HepG2 (cell line): ENCODE measurements around the gene PCDH17. TPM values are rescaled to one million over a fixed set of nuclear protein-coding genes. Genes with fewer than 3 reads are reported as not detected.

Experiments
- ATAC-seq: fragments of 200-7000 bp; cut with Tn5 transposase; 3 replicates; pipeline ENCODE4 v1.9.1; 2020; ENCODE audit warnings: mild to moderate bottlenecking, moderate library complexity
- BruUV-seq: library from RNA; stranded (reverse); fragments of 400-500 nt; replicated peaks from 2 replicates; lab custom pipeline; 2021; lab: Mats Ljungman, UMichigan
- CTCF ChIA-PET: fragments of 300-600 bp; formaldehyde crosslinking; extraction: SDS; loops from one replicate; lab custom pipeline; 2021; ENCODE audit warnings: low total read pairs, inconsistent platforms, low intra/inter-chr PET ratio; lab: Yijun Ruan, JAX
- POLR2A ChIA-PET: fragments of 350-600 bp; sonication (Branson Sonifier 250); formaldehyde crosslinking; loops from one replicate; lab custom pipeline; 2020; ENCODE audit warnings: antibody characterized with exemption, inconsistent platforms; lab: Yijun Ruan, JAX
- DNase-seq: peaks from one replicate; pipeline ENCODE4 v3.0.0-alpha.2; 2015; ENCODE audit warnings: low spot score
- FAIRE-seq: peaks from 3 replicates; lab custom pipeline; 2011; peaks lifted over from hg19 to GRCh38; lab: Jason Lieb, UNC
- H2AFZ ChIP-seq: one replicate; pipeline ENCODE4 v1.6.1; 2011; ENCODE audit warnings: low read length, inconsistent platforms
- H3K27ac ChIP-seq: fragments of 300-600 bp; 3 replicates; pipeline ENCODE4 v1.8.0; 2011; ENCODE audit warnings: mixed run types, mild to moderate bottlenecking, mixed read lengths, low read length, inconsistent platforms; ENCODE audit not compliant: insufficient read depth; ENCODE audit errors: extremely low read length
- H3K27me3 ChIP-seq, 2 experiments: fragments of 200-600 bp in 1 of 2; 2 replicates in 1 of 2; 3 replicates in 1 of 2; pipeline versions ENCODE4 v1.6.0 to v1.8.0; 2011; ENCODE audit warnings: low read length in 2 of 2, mild to moderate bottlenecking in 2 of 2, moderate library complexity in 2 of 2, inconsistent platforms in 1 of 2; ENCODE audit not compliant: insufficient read depth in 2 of 2, control insufficient read depth in 1 of 2
- H3K36me3 ChIP-seq, 2 experiments: fragments of 200-600 bp in 1 of 2; replicated peaks in 1 of 2; 2 replicates in 1 of 2; 3 replicates in 1 of 2; pipeline versions ENCODE4 v1.5.1 to v1.8.0; 2011; ENCODE audit warnings: low read length in 2 of 2, inconsistent platforms in 1 of 2; ENCODE audit not compliant: insufficient read depth in 2 of 2, control insufficient read depth in 1 of 2
- H3K4me1 ChIP-seq: 2 replicates; pipeline ENCODE4 v1.5.1; 2012; ENCODE audit warnings: low read length, inconsistent platforms; ENCODE audit not compliant: insufficient read depth
- H3K4me2 ChIP-seq: 2 replicates; pipeline ENCODE4 v1.6.0; 2011; ENCODE audit warnings: low read depth, low read length, inconsistent platforms
- H3K4me3 ChIP-seq, 3 experiments: fragments of 200-600 bp in 1 of 3; sonication (generic), shearing (Covaris generic) in 1 of 3; replicated peaks in 1 of 3; 2 replicates each; pipeline ENCODE4 v1.5.1; 2011 to 2016; ENCODE audit warnings: low read length in 3 of 3, inconsistent platforms in 2 of 3, low read depth in 2 of 3, mild to moderate bottlenecking in 2 of 3, control low read depth in 1 of 3, mixed read lengths in 1 of 3; ENCODE audit not compliant: insufficient read depth in 1 of 3
- H3K79me2 ChIP-seq: one replicate; pipeline ENCODE4 v1.6.1; 2011; ENCODE audit warnings: low read length, inconsistent platforms; ENCODE audit not compliant: insufficient read depth
- H3K9ac ChIP-seq: 2 replicates; pipeline ENCODE4 v1.6.0; 2011; ENCODE audit warnings: mild to moderate bottlenecking, low read depth, low read length, inconsistent platforms; ENCODE audit not compliant: insufficient read depth
- H3K9me3 ChIP-seq: 2 replicates; pipeline ENCODE4 v1.5.1; 2012; ENCODE audit warnings: mild to moderate bottlenecking, low read length
- H4K20me1 ChIP-seq: 2 replicates; pipeline ENCODE4 v1.6.0; 2011; ENCODE audit warnings: inconsistent platforms, mild to moderate bottlenecking, low read length, moderate library complexity; ENCODE audit not compliant: insufficient read depth
- FOXA1 ChIP-seq, 2 experiments: fragments of 450-650 bp in 1 of 2; sonication (generic) in 1 of 2; formaldehyde crosslinking in 1 of 2; IDR thresholded peaks; 2 replicates each; pipeline versions ENCODE4 v1.4.0 to v1.6.1; 2016 to 2020; ENCODE audit warnings: missing genetic modification reagents in 1 of 2
- HNF4A ChIP-seq: sonication (generic); formaldehyde crosslinking; IDR thresholded peaks from 2 replicates; pipeline ENCODE4 v1.4.0; 2020; ENCODE audit warnings: missing genetic modification reagents
- KLF16 ChIP-seq, 2 experiments: sonication (generic) in 1 of 2; formaldehyde crosslinking in 1 of 2; IDR thresholded peaks; 2 replicates each; pipeline versions ENCODE4 v1.6.1 to v1.8.0; 2016 to 2023; ENCODE audit warnings: missing genetic modification reagents in 2 of 2, missing compliant biosample characterization in 1 of 2
- RAD51 ChIP-seq: fragments of 450-650 bp; IDR thresholded peaks from 2 replicates; pipeline ENCODE4 v1.6.1; 2016; ENCODE audit warnings: borderline replicate concordance
- SCMH1 ChIP-seq: sonication (generic); formaldehyde crosslinking; IDR thresholded peaks from 2 replicates; pipeline ENCODE4 v1.9.0; 2021; ENCODE audit warnings: missing genetic modification reagents, mild to moderate bottlenecking, borderline replicate concordance
- SIN3A ChIP-seq: IDR thresholded peaks from 2 replicates; pipeline ENCODE4 v1.6.1; 2011; ENCODE audit warnings: low read depth, mild to moderate bottlenecking, control low read depth, low read length, borderline replicate concordance
- ZMYM4 ChIP-seq: sonication (generic); formaldehyde crosslinking; IDR thresholded peaks from 2 replicates; pipeline ENCODE4 v1.8.1; 2023; ENCODE audit warnings: mild to moderate bottlenecking, missing genetic modification reagents
- ZNF703 ChIP-seq: sonication (generic); formaldehyde crosslinking; IDR thresholded peaks from 2 replicates; pipeline ENCODE4 v1.5.1; 2020; ENCODE audit warnings: missing genetic modification reagents, mild to moderate bottlenecking, moderate library complexity, borderline replicate concordance
- whole genome bisulfite sequencing: methylation state at CpG from one replicate; pipeline ENCODE4 v1.1.6; 2017; ENCODE audit warnings: low lambda C conversion rate; 5-methylcytosine and 5-hydroxymethylcytosine counted together
- in situ Hi-C: cut with HindIII; loops from 2 replicates; pipeline ENCODE4 v1.10.0; 2017; ENCODE audit warnings: low pct_unique_long_range_greater_than_20kb; ENCODE audit not compliant: extremely low pct_ligation_motif_present
- intact Hi-C: fragments of 100-400 bp; cut with micrococcal nuclease; formaldehyde crosslinking; loops from one replicate; pipeline ENCODE4 v1.10.0; 2022; ENCODE audit not compliant: unreplicated experiment
- polyA plus RNA-seq, 8 experiments: library from polyadenylated mRNA; depleted of rRNA in 3 of 8; stranded (reverse) in 7 of 8; unstranded in 1 of 8; fragments of >200 nt; fragmentation: Illumina TruSeq in 4 of 8; extraction: Trizol in 4 of 8; gene quantifications; 2 replicates each; pipeline versions ENCODE4 v1.2.1 to v1.2.3, GENCODE V29; 2011 to 2016; ENCODE audit warnings: low read depth in 4 of 8, missing spikeins in 1 of 8, mixed read lengths in 1 of 8; ENCODE audit not compliant: insufficient read depth in 1 of 8
- total RNA-seq, 5 experiments: library from RNA; depleted of rRNA; stranded (reverse); fragments of >200 nt; fragmentation: Illumina TruSeq; extraction: Trizol; gene quantifications; 2 replicates each; pipeline ENCODE4 v1.2.3, GENCODE V29; 2016; ENCODE audit warnings: low read depth in 1 of 5
- TF ChIP-seq, protein P1 (sequence below): IDR thresholded peaks from 2 replicates; pipeline ENCODE4 v1.6.1; 2016; ENCODE audit warnings: missing genetic modification reagents, missing compliant biosample characterization
- TF ChIP-seq, protein P2 (sequence below): sonication (generic); formaldehyde crosslinking; IDR thresholded peaks from 2 replicates; pipeline ENCODE4 v1.8.0; 2022; ENCODE audit warnings: mild to moderate bottlenecking, missing genetic modification reagents
- TF ChIP-seq, protein P3 (sequence below): sonication (generic); formaldehyde crosslinking; IDR thresholded peaks from 2 replicates; pipeline ENCODE4 v1.5.0; 2020; ENCODE audit warnings: missing genetic modification reagents
- TF ChIP-seq, protein P4 (sequence below): sonication (generic); formaldehyde crosslinking; IDR thresholded peaks from 2 replicates; pipeline ENCODE4 v1.4.0; 2020; ENCODE audit warnings: mild to moderate bottlenecking, missing genetic modification reagents
- TF ChIP-seq, protein P5 (sequence below): sonication (generic); formaldehyde crosslinking; IDR thresholded peaks from 2 replicates; pipeline ENCODE4 v1.5.0; 2020; ENCODE audit warnings: missing genetic modification reagents, mild to moderate bottlenecking, borderline replicate concordance

The PCDH17 gene
- total and polyA plus RNA-seq, 2 of the 13 experiments (the other 11 are each of a cell fraction or from before 2014, with no cell fraction given) = not detected

DNA sequence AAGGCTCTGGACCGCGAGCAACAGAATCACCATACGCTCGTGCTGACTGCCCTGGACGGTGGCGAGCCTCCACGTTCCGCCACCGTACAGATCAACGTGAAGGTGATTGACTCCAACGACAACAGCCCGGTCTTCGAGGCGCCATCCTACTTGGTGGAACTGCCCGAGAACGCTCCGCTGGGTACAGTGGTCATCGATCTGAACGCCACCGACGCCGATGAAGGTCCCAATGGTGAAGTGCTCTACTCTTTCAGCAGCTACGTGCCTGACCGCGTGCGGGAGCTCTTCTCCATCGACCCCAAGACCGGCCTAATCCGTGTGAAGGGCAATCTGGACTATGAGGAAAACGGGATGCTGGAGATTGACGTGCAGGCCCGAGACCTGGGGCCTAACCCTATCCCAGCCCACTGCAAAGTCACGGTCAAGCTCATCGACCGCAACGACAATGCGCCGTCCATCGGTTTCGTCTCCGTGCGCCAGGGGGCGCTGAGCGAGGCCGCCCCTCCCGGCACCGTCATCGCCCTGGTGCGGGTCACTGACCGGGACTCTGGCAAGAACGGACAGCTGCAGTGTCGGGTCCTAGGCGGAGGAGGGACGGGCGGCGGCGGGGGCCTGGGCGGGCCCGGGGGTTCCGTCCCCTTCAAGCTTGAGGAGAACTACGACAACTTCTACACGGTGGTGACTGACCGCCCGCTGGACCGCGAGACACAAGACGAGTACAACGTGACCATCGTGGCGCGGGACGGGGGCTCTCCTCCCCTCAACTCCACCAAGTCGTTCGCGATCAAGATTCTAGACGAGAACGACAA is 1.8 kb downstream of the PCDH17 start (continued):
- TF ChIP-seq SIN3A = no peak
- TF ChIP-seq, protein P1, sequence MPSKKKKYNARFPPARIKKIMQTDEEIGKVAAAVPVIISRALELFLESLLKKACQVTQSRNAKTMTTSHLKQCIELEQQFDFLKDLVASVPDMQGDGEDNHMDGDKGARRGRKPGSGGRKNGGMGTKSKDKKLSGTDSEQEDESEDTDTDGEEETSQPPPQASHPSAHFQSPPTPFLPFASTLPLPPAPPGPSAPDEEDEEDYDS = no peak
- TF ChIP-seq, protein P2, sequence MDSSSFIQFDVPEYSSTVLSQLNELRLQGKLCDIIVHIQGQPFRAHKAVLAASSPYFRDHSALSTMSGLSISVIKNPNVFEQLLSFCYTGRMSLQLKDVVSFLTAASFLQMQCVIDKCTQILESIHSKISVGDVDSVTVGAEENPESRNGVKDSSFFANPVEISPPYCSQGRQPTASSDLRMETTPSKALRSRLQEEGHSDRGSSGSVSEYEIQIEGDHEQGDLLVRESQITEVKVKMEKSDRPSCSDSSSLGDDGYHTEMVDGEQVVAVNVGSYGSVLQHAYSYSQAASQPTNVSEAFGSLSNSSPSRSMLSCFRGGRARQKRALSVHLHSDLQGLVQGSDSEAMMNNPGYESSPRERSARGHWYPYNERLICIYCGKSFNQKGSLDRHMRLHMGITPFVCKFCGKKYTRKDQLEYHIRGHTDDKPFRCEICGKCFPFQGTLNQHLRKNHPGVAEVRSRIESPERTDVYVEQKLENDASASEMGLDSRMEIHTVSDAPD = no peak

DNA sequence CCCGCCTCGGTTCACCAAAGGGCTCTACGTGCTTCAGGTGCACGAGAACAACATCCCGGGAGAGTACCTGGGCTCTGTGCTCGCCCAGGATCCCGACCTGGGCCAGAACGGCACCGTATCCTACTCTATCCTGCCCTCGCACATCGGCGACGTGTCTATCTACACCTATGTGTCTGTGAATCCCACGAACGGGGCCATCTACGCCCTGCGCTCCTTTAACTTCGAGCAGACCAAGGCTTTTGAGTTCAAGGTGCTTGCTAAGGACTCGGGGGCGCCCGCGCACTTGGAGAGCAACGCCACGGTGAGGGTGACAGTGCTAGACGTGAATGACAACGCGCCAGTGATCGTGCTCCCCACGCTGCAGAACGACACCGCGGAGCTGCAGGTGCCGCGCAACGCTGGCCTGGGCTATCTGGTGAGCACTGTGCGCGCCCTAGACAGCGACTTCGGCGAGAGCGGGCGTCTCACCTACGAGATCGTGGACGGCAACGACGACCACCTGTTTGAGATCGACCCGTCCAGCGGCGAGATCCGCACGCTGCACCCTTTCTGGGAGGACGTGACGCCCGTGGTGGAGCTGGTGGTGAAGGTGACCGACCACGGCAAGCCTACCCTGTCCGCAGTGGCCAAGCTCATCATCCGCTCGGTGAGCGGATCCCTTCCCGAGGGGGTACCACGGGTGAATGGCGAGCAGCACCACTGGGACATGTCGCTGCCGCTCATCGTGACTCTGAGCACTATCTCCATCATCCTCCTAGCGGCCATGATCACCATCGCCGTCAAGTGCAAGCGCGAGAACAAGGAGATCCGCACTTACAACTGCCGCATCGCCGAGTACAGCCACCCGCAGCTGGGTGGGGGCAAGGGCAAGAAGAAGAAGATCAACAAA is 2.6 kb downstream of the PCDH17 start:
- DNase-seq = no peak
- no peaks in the 10 kb centered on the region for H3K36me3 ChIP-seq
- H4K20me1 ChIP-seq = no peaks in the 10 kb centered on the region
- FAIRE-seq = no peak
- peaks cover 13% of the 10 kb centered on the region for H3K9me3 ChIP-seq
- intact Hi-C loops = no loop called here
- H3K79me2 ChIP-seq = no peaks in the 10 kb centered on the region
- 75% methylated on average over 68 of the region's 78 CpGs for WGBS
- no peak overlapping the region for H3K4me3 ChIP-seq
- in situ Hi-C loops = loop anchor here (10.0 kb wide), 1 partner anchor 1321 kb away; no protein-coding TSS in a partner anchor
- CTCF ChIA-PET = no interaction called here
- POLR2A ChIA-PET = no interaction called here
- H3K27ac ChIP-seq = no peak overlapping the region
- peaks cover 0 to 10% of the 10 kb centered on the region in 2 experiments; a peak in 2 of 5 replicates for H3K27me3 ChIP-seq
- BruUV-seq = no TSS peak
- no peak overlapping the region for H2AFZ ChIP-seq
- ATAC-seq = no peak
- no peak overlapping the region for H3K9ac ChIP-seq
- H3K4me1 ChIP-seq = no peaks in the 10 kb centered on the region
- no peak overlapping the region for H3K4me2 ChIP-seq
- TF ChIP-seq, protein P3, sequence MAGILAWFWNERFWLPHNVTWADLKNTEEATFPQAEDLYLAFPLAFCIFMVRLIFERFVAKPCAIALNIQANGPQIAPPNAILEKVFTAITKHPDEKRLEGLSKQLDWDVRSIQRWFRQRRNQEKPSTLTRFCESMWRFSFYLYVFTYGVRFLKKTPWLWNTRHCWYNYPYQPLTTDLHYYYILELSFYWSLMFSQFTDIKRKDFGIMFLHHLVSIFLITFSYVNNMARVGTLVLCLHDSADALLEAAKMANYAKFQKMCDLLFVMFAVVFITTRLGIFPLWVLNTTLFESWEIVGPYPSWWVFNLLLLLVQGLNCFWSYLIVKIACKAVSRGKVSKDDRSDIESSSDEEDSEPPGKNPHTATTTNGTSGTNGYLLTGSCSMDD (CRISPR knock-in tag) = no peak
- TF ChIP-seq ZMYM4 = no peak
- TF ChIP-seq FOXA1 (IDR thresholded peaks at IDR 0.05) = no peak
- TF ChIP-seq FOXA1 (CRISPR knock-in tag; IDR thresholded peaks at IDR 0.05) = no peak
- TF ChIP-seq, protein P4, sequence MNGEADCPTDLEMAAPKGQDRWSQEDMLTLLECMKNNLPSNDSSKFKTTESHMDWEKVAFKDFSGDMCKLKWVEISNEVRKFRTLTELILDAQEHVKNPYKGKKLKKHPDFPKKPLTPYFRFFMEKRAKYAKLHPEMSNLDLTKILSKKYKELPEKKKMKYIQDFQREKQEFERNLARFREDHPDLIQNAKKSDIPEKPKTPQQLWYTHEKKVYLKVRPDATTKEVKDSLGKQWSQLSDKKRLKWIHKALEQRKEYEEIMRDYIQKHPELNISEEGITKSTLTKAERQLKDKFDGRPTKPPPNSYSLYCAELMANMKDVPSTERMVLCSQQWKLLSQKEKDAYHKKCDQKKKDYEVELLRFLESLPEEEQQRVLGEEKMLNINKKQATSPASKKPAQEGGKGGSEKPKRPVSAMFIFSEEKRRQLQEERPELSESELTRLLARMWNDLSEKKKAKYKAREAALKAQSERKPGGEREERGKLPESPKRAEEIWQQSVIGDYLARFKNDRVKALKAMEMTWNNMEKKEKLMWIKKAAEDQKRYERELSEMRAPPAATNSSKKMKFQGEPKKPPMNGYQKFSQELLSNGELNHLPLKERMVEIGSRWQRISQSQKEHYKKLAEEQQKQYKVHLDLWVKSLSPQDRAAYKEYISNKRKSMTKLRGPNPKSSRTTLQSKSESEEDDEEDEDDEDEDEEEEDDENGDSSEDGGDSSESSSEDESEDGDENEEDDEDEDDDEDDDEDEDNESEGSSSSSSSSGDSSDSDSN (CRISPR knock-in tag) = no peak
- no peak for TF ChIP-seq RAD51
- TF ChIP-seq, protein P5, sequence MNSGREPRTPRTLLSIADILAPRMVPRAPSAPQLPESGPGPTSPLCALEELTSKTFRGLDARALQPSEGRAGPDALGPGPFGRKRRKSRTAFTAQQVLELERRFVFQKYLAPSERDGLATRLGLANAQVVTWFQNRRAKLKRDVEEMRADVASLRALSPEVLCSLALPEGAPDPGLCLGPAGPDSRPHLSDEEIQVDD = no peak
- no peak for TF ChIP-seq HNF4A (CRISPR knock-in tag)
- no peak for TF ChIP-seq ZNF703 (CRISPR knock-in tag)
- no peak for TF ChIP-seq KLF16 (CRISPR knock-in tag; IDR thresholded peaks at IDR 0.05)
- TF ChIP-seq SCMH1 (CRISPR knock-in tag) = no peak
